ENCODE measurements around the gene CDC42EP1. TPM values are rescaled to one million over a fixed set of nuclear protein-coding genes. Genes with fewer than 3 reads are reported as not detected.
"Not testable (repeated sequence)": the region's sequence is repeated elsewhere in the genome, so short reads cannot be mapped to it uniquely, and the experiment has no call there.

Gene CDC42EP1
- total and polyA plus RNA-seq, 2 donors: 6.6 to 34.5 TPM

GRCh38 chr22:37569921-37570660 lies 9.8 kb downstream of the CDC42EP1 start:
- no peak overlapping the region for H3K4me3 ChIP-seq (ENCODE audit: low read depth, low read length)
- no peak for DNase-seq (ENCODE audit: extremely low spot score)
- H3K27ac ChIP-seq (ENCODE audit: low read depth): no peak overlapping the region
- H3K4me1 ChIP-seq (ENCODE audit: insufficient read depth): no peaks in the 10 kb centered on the region
- no peaks in the 10 kb centered on the region for H3K36me3 ChIP-seq (ENCODE audit: insufficient read depth)
- 55% methylated on average over 9 of the region's 9 CpGs for WGBS

- 77% methylated on average over 4 of the region's 4 CpGs for WGBS
- no peaks in the 10 kb centered on the region for H3K36me3 ChIP-seq (ENCODE audit: insufficient read depth)
- no peaks in the 10 kb centered on the region for H3K4me1 ChIP-seq (ENCODE audit: insufficient read depth)
- H3K27ac ChIP-seq (ENCODE audit: low read depth): no peak overlapping the region
- H3K4me3 ChIP-seq (ENCODE audit: low read depth, low read length): no peak overlapping the region
- DNase-seq (ENCODE audit: extremely low spot score): no peak
These were observed 10.3 kb downstream of the CDC42EP1 start for GRCh38 chr22:37570661-37570976.

- DNase-seq (ENCODE audit: extremely low spot score): no peak
- H3K4me3 ChIP-seq (ENCODE audit: low read depth, low read length): no peak overlapping the region
- 75% methylated on average over 16 of the region's 16 CpGs for WGBS
- no peaks in the 10 kb centered on the region for H3K4me1 ChIP-seq (ENCODE audit: insufficient read depth)
- H3K27ac ChIP-seq (ENCODE audit: low read depth): no peak overlapping the region
- no peaks in the 10 kb centered on the region for H3K36me3 ChIP-seq (ENCODE audit: insufficient read depth)
These were observed 11.1 kb downstream of the CDC42EP1 start for GRCh38 chr22:37571258-37571991.

- Histone ChIP-seq H3K36me3 (ENCODE audit: insufficient read depth) (no peaks in the 10 kb centered on the region), H3K4me1 (ENCODE audit: insufficient read depth) (no peaks in the 10 kb centered on the region), H3K4me3 (ENCODE audit: low read depth, low read length) (no peak overlapping the region), H3K27ac (ENCODE audit: low read depth) (no peak overlapping the region)
- 95% methylated on average over 8 of the region's 8 CpGs for WGBS
- no peak for DNase-seq (ENCODE audit: extremely low spot score)
These were observed 11.7 kb downstream of the CDC42EP1 start for GRCh38 chr22:37571992-37572373.

- 89% methylated on average over 10 of the region's 10 CpGs for WGBS
These were observed 15.3 kb downstream of the CDC42EP1 start for GRCh38 chr22:37575490-37576003.

GRCh38 chr22:37578002-37578401 lies 17.7 kb downstream of the CDC42EP1 start:
- Histone ChIP-seq H3K4me1 (ENCODE audit: insufficient read depth) (no peaks in the 10 kb centered on the region), H3K27ac (ENCODE audit: low read depth) (no peak overlapping the region), H3K36me3 (ENCODE audit: insufficient read depth) (no peaks in the 10 kb centered on the region), H3K4me3 (ENCODE audit: low read depth, low read length) (no peak overlapping the region)
- WGBS: 93% methylated on average over 5 of the region's 5 CpGs
- DNase-seq (ENCODE audit: extremely low spot score): no peak

More at GRCh38 chr22:37575490-37576003, 15.3 kb downstream of the CDC42EP1 start:
- no peak for DNase-seq (ENCODE audit: extremely low spot score)
- Histone ChIP-seq H3K36me3 (ENCODE audit: insufficient read depth) (no peaks in the 10 kb centered on the region), H3K4me1 (ENCODE audit: insufficient read depth) (no peaks in the 10 kb centered on the region), H3K4me3 (ENCODE audit: low read depth, low read length) (no peak overlapping the region), H3K27ac (ENCODE audit: low read depth) (no peak overlapping the region)

- whole genome bisulfite sequencing: 10% methylated on average over 9 of the region's 9 CpGs
- no peak overlapping the region for H3K27ac ChIP-seq (ENCODE audit: low read depth)
- H3K4me3 ChIP-seq (ENCODE audit: low read depth, low read length): no peak overlapping the region
- H3K4me1 ChIP-seq (ENCODE audit: insufficient read depth): no peaks in the 10 kb centered on the region
- H3K36me3 ChIP-seq (ENCODE audit: insufficient read depth): no peaks in the 10 kb centered on the region
- DNase-seq (ENCODE audit: extremely low spot score): no peak
These were observed 21.2 kb downstream of the CDC42EP1 start for GRCh38 chr22:37581504-37581903.

GRCh38 chr22:37582526-37582925 lies 22.2 kb downstream of the CDC42EP1 start:
- Histone ChIP-seq H3K27ac (ENCODE audit: low read depth) (no peak overlapping the region), H3K4me1 (ENCODE audit: insufficient read depth) (no peaks in the 10 kb centered on the region), H3K4me3 (ENCODE audit: low read depth, low read length) (no peak overlapping the region), H3K36me3 (ENCODE audit: insufficient read depth) (no peaks in the 10 kb centered on the region)
- 72% methylated on average over 4 of the region's 4 CpGs for WGBS
- DNase-seq (ENCODE audit: extremely low spot score): no peak

GRCh38 chr22:37588546-37589215 lies 28.4 kb downstream of the CDC42EP1 start:
- no peak for DNase-seq (ENCODE audit: extremely low spot score)
- WGBS: 60% methylated on average over 11 of the region's 11 CpGs
- Histone ChIP-seq H3K4me1 (ENCODE audit: insufficient read depth) (no peaks in the 10 kb centered on the region), H3K36me3 (ENCODE audit: insufficient read depth) (no peaks in the 10 kb centered on the region), H3K4me3 (ENCODE audit: low read depth, low read length) (no peak overlapping the region), H3K27ac (ENCODE audit: low read depth) (no peak overlapping the region)

- H3K4me1 ChIP-seq (ENCODE audit: insufficient read depth): no peaks in the 10 kb centered on the region
- no peaks in the 10 kb centered on the region for H3K36me3 ChIP-seq (ENCODE audit: insufficient read depth)
- H3K4me3 ChIP-seq (ENCODE audit: low read depth, low read length): no peak overlapping the region
- 81% methylated on average over 5 of the region's 5 CpGs for WGBS
- no peak for DNase-seq (ENCODE audit: extremely low spot score)
- no peak overlapping the region for H3K27ac ChIP-seq (ENCODE audit: low read depth)
These were observed 29.4 kb downstream of the CDC42EP1 start for GRCh38 chr22:37589636-37590035.

- H3K36me3 ChIP-seq (ENCODE audit: insufficient read depth); H3K27ac ChIP-seq (ENCODE audit: low read depth); DNase-seq (ENCODE audit: extremely low spot score); H3K4me1 ChIP-seq (ENCODE audit: insufficient read depth); H3K4me3 ChIP-seq (ENCODE audit: low read depth, low read length): not testable (repeated sequence)
- 87% methylated on average over 6 of the region's 6 CpGs for WGBS
These were observed 30.8 kb downstream of the CDC42EP1 start for GRCh38 chr22:37591081-37591480.

- H3K4me3 ChIP-seq (ENCODE audit: low read depth, low read length): no peak overlapping the region
- no peak for DNase-seq (ENCODE audit: extremely low spot score)
- no peak overlapping the region for H3K27ac ChIP-seq (ENCODE audit: low read depth)
- H3K4me1 ChIP-seq (ENCODE audit: insufficient read depth): no peaks in the 10 kb centered on the region
- 85% methylated on average over 12 of the region's 12 CpGs for WGBS
- no peaks in the 10 kb centered on the region for H3K36me3 ChIP-seq (ENCODE audit: insufficient read depth)
These were observed 31.6 kb downstream of the CDC42EP1 start for GRCh38 chr22:37591823-37592404.

- no peak for DNase-seq (ENCODE audit: extremely low spot score)
- Histone ChIP-seq H3K27ac (ENCODE audit: low read depth) (no peak overlapping the region), H3K36me3 (ENCODE audit: insufficient read depth) (no peaks in the 10 kb centered on the region), H3K4me3 (ENCODE audit: low read depth, low read length) (no peak overlapping the region), H3K4me1 (ENCODE audit: insufficient read depth) (no peaks in the 10 kb centered on the region)
- 90% methylated on average over 5 of the region's 5 CpGs for WGBS
These were observed 34.0 kb downstream of the CDC42EP1 start for GRCh38 chr22:37594237-37594636.

Data from urinary bladder (tissue), 4 donors.